WI38 (cell line): Measurements from ENCODE around the gene EME2.

ENCODE experiments used
- H3K4me3 ChIP-seq: 2 replicates; pipeline ENCODE4 v1.5.1; 2011; ENCODE audit warnings: low read depth, mild to moderate bottlenecking, control low read depth, low read length
- TF ChIP-seq, protein P1 (sequence below): IDR thresholded peaks from 2 replicates; pipeline ENCODE4 v1.5.1; 2012; ENCODE audit warnings: low read depth, mild to moderate bottlenecking, control low read depth, low read length

EME2 gene

DNA sequence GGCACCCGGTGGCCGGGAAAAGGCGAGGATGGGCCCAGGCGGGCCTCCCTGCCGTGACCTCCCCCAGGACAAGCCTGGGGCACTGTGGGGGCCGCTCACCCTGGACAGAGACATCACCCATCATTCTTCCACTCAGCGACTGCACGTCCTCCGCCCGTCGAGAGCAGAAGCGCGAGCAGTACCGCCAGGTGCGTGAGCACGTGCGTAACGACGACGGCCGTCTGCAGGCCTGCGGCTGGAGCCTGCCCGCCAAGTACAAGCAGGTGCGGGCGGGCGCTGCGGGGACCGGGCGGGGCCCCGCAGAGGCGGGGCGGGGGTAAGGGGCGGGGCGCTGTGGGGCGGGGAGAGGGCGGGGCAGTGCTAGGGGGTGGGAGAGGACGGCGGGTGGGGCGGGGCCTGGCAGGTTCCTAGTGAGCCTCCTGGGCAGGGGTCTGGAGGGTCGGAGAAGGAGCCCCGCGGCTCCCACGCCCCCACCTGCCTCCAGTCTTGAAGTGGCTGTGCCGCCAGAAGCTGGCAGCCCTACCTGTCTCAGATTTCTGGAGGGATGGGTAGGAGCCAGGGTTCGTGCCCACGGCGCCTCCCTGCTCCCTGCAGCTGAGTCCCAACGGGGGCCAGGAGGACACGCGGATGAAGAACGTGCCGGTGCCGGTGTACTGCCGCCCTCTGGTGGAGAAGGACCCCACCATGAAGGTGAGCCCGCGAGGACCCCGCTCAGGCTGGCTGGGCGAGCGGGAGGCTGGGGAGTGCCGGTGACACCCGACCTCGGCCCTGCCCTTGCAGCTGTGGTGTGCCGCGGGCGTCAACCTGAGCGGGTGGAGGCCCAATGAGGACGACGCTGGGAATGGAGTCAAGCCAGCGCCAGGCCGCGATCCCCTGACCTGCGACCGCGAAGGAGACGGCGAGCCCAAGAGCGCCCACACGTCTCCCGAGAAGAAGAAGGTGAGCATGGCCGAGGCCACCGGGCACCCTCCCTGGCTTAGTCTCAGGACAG, 8.8 kb upstream of the EME2 start:
- no peak overlapping the region for H3K4me3 ChIP-seq
- TF ChIP-seq, protein P1, sequence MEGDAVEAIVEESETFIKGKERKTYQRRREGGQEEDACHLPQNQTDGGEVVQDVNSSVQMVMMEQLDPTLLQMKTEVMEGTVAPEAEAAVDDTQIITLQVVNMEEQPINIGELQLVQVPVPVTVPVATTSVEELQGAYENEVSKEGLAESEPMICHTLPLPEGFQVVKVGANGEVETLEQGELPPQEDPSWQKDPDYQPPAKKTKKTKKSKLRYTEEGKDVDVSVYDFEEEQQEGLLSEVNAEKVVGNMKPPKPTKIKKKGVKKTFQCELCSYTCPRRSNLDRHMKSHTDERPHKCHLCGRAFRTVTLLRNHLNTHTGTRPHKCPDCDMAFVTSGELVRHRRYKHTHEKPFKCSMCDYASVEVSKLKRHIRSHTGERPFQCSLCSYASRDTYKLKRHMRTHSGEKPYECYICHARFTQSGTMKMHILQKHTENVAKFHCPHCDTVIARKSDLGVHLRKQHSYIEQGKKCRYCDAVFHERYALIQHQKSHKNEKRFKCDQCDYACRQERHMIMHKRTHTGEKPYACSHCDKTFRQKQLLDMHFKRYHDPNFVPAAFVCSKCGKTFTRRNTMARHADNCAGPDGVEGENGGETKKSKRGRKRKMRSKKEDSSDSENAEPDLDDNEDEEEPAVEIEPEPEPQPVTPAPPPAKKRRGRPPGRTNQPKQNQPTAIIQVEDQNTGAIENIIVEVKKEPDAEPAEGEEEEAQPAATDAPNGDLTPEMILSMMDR: 0 out of 2 replicates have a peak, but pooled peaks have one; percentile 8

DNA sequence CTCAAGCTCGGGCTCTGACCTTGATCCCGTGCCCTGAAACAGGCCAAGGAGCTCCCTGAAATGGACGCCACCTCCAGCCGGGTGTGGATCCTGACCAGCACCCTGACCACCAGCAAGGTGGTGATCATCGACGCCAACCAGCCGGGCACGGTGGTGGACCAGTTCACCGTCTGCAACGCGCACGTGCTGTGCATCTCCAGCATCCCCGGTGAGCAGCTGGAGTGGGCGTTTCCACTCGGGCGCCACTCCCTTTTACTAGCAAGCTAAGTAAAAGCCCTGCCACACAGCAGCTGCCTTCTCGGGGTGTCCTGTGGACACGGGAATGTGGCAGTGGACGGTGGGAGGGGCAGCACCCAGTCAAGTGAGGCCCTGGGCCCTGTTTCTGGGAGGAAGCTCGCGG, 7.6 kb upstream of the EME2 start:
- TF ChIP-seq, protein P1: no peak

DNA sequence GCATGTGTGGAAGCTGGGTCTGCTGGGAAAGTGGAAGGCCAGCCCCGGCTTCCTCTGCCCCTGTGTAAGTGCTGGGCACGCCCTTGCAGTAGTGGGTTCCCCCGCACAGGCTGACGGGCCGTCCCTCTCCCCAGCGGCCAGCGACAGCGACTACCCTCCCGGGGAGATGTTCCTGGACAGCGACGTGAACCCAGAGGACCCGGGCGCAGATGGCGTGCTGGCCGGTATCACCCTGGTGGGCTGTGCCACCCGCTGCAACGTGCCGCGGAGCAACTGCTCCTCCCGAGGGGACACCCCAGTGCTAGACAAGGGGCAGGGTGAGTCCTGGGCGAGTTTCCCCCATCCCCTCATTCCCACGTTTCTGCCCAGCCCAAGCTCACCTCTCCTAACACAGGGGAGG, 6.8 kb upstream of the EME2 start:
- H3K4me3 ChIP-seq: no peak overlapping the region
- TF ChIP-seq, protein P1: no peak

More for the DNA sequence above, 7.6 kb upstream of the EME2 start:
- no peak overlapping the region for H3K4me3 ChIP-seq

DNA sequence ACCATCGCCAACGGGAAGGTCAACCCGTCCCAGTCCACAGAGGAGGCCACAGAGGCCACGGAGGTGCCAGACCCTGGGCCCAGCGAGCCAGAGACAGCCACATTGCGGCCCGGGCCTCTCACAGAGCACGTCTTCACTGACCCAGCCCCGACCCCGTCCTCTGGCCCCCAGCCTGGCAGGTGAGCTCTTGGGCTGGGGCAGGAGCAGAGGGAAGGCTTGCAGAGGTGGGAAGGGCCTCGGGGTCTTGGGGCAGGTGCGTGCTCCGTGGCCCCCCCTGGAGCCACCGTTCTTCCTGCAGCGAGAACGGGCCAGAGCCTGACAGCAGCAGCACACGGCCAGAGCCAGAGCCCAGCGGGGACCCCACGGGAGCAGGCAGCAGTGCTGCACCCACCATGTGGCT, 6.4 kb upstream of the EME2 start:
- TF ChIP-seq, protein P1: no peak
- no peak overlapping the region for H3K4me3 ChIP-seq

DNA sequence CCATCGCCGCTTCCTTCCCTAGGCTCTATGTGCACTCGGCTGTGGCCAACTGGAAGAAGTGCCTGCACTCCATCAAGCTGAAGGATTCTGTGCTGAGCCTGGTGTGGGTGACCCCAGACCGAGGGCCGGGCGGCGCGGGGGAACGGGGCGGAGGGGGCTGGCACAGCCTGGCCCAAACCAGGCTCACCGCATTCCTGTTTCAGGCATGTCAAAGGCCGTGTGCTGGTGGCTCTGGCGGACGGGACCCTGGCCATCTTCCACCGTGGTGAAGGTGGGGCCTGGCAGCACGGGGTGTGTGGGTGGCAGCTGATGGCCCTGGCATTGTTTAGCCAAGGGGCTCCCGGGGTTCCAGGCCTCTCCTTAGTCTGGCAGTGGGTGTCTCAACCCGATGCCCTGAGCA, 5.9 kb upstream of the EME2 start:
- no peak overlapping the region for H3K4me3 ChIP-seq
- TF ChIP-seq, protein P1: no peak

DNA sequence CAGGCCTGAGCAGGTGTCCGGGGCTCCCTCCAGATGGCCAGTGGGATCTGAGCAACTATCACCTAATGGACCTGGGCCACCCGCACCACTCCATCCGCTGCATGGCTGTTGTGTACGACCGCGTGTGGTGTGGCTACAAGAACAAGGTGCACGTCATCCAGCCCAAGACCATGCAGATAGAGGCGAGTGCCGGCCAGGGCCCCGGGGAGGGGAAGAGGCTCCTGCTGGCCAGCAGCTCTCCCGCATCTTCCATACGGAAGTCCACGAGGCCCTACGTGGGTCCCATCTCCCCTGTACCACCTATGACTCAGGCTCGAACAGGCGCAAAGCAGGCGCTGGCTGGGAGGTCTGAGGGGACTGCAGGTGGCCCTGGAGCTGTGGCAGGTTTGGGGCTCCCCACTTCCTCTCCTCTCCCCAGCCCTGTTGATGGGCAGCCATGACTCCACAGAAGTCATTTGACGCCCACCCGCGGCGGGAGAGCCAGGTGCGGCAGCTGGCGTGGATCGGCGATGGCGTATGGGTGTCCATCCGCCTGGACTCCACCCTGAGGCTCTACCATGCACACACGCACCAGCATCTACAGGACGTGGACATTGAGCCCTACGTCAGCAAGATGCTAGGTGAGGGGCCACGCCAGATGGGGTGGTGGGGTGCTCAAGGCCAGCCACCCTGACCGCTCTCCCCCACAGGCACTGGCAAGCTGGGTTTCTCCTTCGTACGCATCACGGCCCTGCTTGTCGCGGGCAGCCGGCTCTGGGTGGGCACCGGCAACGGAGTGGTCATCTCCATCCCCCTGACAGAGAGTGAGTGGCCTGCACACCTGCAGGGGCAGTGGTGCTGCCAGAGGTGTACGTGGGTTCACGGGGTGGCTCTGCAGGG, 5.3 kb upstream of the EME2 start:
- TF ChIP-seq, protein P1: no peak

More for the DNA sequence above, 5.3 kb upstream of the EME2 start:
- no peak overlapping the region for H3K4me3 ChIP-seq
